GM18909 (cell line): ENCODE results near the gene ANO1.
"Not testable (repeated sequence)": the region's sequence is repeated elsewhere in the genome, so short reads cannot be mapped to it uniquely, and the experiment has no call there.

Source experiments
- ATAC-seq: cut with Tn5 transposase; IDR thresholded peaks from one replicate; pipeline ENCODE4 v1.9.1; 2021; ENCODE audit warnings: mild to moderate bottlenecking; ENCODE audit not compliant: unreplicated experiment, poor library complexity

Gene ANO1

GRCh38 chr11:70183483-70184176, 105.5 kb downstream of the ANO1 start:
- no peak for ATAC-seq

- no peak for ATAC-seq
Observed at GRCh38 chr11:70184396-70184795, 106.3 kb downstream of the ANO1 start.

DNA sequence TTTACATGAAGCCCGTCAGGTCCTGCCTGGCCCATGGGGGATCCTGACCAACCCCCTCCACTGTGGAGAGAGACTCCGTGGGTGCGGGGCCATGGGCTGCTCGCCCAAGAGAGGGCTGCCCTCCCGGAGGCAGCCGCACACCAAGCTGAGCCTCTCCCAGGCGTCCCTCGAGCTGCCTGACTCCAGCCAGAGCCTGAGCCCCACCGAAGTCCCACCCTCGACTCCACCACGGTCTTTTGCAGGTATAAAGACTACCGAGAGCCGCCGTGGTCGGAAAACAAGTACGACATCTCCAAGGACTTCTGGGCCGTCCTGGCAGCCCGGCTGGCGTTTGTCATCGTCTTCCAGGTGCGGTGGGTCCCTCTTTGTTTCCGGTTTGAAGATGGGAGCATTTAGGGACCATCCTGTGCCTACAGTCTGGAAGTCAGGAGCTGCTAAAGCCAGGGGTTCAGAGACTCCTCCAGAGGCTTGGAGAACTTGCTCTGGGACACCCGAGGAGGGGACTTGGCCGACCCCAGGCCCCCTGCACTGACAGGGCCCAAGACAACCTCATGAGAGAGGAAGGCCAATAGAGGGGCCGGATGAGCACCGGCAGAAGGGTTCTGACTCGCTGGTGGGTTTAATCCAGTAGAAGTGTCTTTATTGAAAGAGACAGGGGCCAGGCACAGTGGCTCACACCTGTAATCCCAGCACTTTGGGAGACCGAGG, 107.4 kb downstream of the ANO1 start:
- ATAC-seq, result no peak

DNA sequence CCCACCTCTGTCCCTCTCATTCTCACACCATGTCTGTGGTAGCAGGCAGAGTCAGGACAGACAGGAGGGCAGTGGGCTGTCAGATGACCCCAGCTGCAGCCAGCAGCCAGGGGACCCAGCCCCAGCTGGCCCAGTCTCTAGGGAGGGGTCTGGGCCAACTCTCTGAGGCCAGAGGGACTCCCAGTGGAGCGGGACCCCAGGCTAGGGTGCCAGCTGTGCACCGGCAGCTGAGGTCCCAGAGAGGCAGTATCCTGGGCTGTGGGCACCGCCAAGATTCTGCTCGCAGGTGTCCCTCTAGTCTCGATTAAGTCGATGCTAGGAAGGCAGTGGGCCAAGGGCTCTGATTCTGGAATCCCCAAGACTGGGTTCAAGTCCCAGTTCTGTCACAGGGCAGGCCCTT, 108.3 kb downstream of the ANO1 start:
- ATAC-seq, result no peak

GRCh38 chr11:70186936-70187335, 108.8 kb downstream of the ANO1 start:
- ATAC-seq, result no peak

DNA sequence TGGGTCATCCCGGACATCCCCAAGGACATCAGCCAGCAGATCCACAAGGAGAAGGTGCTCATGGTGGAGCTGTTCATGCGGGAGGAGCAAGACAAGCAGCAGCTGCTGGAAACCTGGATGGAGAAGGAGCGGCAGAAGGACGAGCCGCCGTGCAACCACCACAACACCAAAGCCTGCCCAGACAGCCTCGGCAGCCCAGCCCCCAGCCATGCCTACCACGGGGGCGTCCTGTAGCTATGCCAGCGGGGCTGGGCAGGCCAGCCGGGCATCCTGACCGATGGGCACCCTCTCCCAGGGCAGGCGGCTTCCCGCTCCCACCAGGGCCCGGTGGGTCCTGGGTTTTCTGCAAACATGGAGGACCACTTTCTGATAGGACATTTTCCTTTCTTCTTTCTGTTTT, 109.7 kb downstream of the ANO1 start:
- no peak for ATAC-seq

DNA sequence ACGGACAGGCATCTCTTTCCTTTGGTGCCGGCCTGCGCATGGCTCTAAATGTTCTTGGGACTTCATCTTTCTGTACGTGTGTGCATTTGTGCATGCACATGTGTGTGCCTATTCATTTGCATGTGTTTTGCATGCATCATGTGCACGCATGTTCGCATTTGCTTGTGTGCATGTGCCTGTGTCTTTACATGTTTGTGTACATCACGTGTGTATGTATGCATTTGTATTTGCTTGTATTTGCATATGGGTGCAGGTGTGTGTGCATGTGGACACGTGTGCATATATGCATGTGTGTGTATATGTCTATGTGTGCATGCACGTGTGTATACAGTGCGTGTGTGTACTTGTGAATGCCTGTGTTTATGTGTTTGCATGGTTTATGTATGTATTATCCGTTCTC, 111.5 kb downstream of the ANO1 start:
- no peak for ATAC-seq

- no peak for ATAC-seq
Observed at GRCh38 chr11:70191495-70192140, 113.5 kb downstream of the ANO1 start.

DNA sequence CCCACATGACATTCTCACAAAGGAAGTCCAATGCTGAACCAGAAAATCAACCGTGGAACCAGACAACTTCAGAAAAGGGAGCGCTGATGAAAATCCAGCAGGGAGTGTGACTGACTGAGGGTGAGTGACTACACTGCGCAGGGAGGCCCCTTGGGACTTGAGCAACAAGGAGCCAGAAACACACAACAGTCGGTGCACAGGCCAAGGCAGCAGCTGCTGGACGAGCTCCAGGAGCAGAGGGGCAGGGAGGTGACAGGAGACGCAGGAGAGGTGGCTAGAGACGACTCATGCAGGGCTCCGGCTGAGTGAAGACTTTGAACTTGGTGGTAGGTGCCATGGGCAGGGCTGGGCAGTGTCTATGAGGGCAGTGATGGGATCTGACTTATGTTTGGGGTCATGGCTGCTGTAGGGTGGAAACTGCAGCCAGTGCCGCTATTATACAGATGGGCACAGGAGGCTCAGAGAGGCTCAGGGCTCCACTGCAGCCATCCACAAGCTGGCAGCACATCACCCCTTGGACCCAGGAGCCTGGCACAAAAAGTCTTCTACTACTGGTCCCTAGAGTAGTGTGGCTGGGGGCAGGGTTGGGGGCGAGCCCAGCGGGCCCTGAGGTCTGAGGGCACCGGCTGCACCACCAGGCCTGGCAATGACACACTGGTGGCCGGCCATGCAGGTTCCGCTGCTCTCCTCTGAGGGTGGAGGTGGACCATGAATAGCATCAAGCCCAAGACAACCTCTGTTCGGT, 114.7 kb downstream of the ANO1 start:
- ATAC-seq, result no peak

DNA sequence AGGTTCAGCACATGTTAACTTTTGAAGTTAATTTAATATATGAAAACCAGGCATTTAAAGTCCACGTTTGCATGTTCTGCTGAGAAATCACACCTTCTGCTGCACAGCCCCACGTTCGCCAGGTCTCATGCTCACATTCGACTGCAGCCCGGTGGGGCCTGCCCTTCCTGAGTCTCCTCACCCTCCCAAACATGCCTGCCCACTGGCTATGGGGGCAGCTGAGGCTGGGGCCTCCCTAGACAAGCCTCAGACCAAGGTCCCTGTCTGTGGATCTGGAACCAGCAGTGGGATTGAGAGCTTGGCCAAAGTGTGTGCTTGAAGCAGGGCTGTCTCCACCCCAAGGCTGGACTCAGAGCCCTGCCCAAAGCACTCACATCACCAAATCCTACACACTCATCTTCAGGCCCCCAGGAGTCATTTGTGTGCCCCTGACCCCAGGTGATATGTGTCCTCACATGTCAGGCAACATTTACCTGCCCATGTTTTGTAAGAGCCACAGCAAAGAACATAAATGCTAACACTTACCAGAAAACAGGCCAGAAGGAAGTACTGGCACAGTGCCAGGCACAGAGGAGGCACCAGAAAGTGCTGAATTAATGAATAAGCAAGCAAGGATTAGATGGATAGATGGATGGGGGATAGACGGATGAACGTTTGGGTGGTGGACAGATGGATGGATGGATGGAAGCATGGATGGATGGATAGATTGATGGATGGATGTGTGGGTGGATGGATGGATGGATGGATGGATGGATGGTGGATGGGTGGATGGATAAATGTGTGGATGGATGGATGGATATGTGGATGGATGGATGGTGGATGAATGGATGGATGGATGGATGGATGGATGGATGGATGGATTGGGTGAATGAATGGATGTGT, 115.5 kb downstream of the ANO1 start:
- no peak for ATAC-seq

GRCh38 chr11:70194792-70195791, 117.0 kb downstream of the ANO1 start:
- ATAC-seq, result no peak

GRCh38 chr11:70200212-70200844, 122.2 kb downstream of the ANO1 start:
- ATAC-seq, result no peak

GRCh38 chr11:70201047-70201446, 122.9 kb downstream of the ANO1 start:
- ATAC-seq, result not testable (repeated sequence)

DNA sequence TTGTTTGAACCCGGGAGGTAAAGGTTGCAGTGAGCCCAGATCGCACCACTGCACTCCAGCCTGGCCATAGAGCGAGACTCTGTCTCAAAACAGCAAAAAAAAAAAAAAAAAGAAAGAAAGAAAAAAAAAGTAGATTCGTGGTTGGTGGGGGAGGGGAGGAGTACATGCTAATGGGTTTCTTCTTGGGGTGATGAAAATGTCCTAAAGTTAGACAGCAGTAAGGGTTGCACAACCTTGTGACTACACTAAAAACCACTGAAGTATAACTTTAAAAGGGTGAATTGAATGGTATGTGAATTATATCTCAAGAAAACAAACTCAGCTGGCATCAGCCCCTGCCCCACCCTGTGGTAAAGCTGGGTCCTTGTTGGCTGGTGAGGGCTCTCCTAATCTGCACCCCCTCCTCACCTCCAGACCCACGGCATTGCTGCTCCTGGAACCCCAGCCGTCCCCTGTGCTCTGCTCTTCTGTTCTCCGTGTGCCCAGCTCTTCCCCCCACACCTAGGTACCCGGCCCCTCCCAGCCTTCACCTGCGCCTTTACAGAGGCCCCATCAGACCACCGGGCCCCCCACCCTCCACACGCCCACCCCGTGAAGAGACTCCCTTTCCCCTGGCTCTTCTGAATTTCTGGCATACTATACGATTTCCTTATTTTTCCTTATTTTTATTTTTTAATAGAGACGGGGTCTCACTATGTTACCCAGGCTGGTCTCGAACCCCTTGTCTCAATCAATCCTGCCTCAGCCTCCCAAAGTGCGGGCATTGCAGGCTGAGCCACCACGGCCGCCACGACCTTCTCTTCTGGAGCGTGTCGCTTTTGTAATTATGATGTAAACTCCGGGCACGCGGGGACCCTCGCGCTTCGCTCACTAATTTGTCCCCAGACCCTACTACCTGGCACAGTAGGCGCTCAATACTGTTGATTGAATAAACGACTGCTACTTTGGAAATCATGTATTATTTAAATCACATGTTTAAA, 124.1 kb downstream of the ANO1 start:
- ATAC-seq, result no peak

- ATAC-seq, result peak; percentile 83
Observed at GRCh38 chr11:70202920-70203750, 125.0 kb downstream of the ANO1 start, which contains the start of gene FADD. Gene FADD (plus strand): TSS chr11:70203296. CDS start chr11:70203460, 164 bp downstream.
